ENCODE data around the gene ARHGEF3. TPM values are rescaled to one million over a fixed set of nuclear protein-coding genes. Genes with fewer than 3 reads are reported as not detected.

Gene ARHGEF3
- total RNA-seq, 1 experiment from 2014 or later: 4.4 TPM

DNA sequence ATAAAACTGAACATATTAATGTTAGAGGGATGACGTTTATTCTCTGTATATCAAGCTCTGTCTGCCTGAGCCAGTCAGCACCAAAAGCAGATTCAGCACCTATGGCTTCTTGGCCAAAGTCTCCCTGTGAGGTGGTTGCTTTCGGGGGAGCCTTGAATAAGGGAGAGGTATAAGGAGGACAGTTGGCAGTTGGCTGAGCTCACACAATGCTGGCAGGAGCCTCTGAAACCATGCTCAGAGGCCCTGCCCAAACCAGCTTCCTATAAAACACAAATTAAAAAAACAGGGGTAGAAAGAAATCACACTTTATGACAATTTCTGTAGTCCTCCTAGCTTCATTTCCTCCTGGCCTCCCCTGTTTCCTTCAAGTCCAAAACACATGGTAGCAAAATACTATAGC lies 18.8 kb downstream of the ARHGEF3 start:
- H3K4me2 ChIP-seq (ENCODE audit: insufficient read depth, insufficient read length, low read length): no peak overlapping the region
- peak overlapping the region in 1 of 3 experiments; percentile 32; a peak in 1 of 7 replicates for H3K27ac Mint-ChIP-seq
- no peaks in the 10 kb centered on the region for H3K4me1 ChIP-seq (ENCODE audit: insufficient read depth, low read length)
- no peak overlapping the region for H2BK12ac ChIP-seq (ENCODE audit: insufficient read length, low read depth, low read length)
- H3K27me3 Mint-ChIP-seq (ENCODE audit: low read depth): no peaks in the 10 kb centered on the region
- H2BK5ac ChIP-seq (ENCODE audit: insufficient read length, low read length): no peak overlapping the region
- no peak overlapping the region for H3T11ph ChIP-seq (ENCODE audit: low read length)
- peaks cover 11 to 15% of the 10 kb centered on the region in 2 experiments; a peak in 3 of 4 replicates for H3K4me1 Mint-ChIP-seq
- H3K23me2 ChIP-seq (ENCODE audit: insufficient read length, low read depth, low read length, poor library complexity, severe bottlenecking): no peaks in the 10 kb centered on the region
- H3K9me3 Mint-ChIP-seq: no peaks in the 10 kb centered on the region
- H2BK15ac ChIP-seq (ENCODE audit: low read depth, low read length): no peak overlapping the region
- no peak overlapping the region for H3K18ac ChIP-seq (ENCODE audit: insufficient read length, low read depth, low read length)
- H3K23ac ChIP-seq (ENCODE audit: insufficient read length, low read depth, low read length): no peak overlapping the region
- H3K36me3 Mint-ChIP-seq (ENCODE audit: insufficient read depth in 1 of 3, low read depth in 3 of 3): no peaks in the 10 kb centered on the region
- no peak overlapping the region for H4K8ac ChIP-seq (replicated peaks; ENCODE audit: insufficient read length, low read depth, low read length)
- H2BK20ac ChIP-seq (ENCODE audit: low read depth, low read length, poor library complexity, severe bottlenecking): no peak overlapping the region
- no peak overlapping the region for H3K56ac ChIP-seq (ENCODE audit: insufficient read length, low read depth, low read length)
- H3K79me1 ChIP-seq (ENCODE audit: insufficient read depth, low read depth, low read length, poor library complexity, severe bottlenecking): no peaks in the 10 kb centered on the region
- H3K4ac ChIP-seq (ENCODE audit: low read depth, low read length): no peak overlapping the region
- no peaks in the 10 kb centered on the region for H3K9me3 ChIP-seq (ENCODE audit: control insufficient read depth, low read depth, low read length)
- H2AFZ ChIP-seq (ENCODE audit: low read length): no peak overlapping the region
- no peak overlapping the region for H2BK120ac ChIP-seq (ENCODE audit: low read depth, low read length, poor library complexity, severe bottlenecking)
- no peaks in the 10 kb centered on the region for H3K79me2 ChIP-seq (ENCODE audit: insufficient read depth, low read length)
- H3K27ac ChIP-seq (ENCODE audit: insufficient read length, low read depth, low read length): no peak overlapping the region
- H3K9ac ChIP-seq (ENCODE audit: extremely low read depth, insufficient read length, low read length): no peak overlapping the region
- H3K4me3 Mint-ChIP-seq: no peak overlapping the region
- no peak overlapping the region for H2AK5ac ChIP-seq (ENCODE audit: insufficient read length, low read length)
- WGBS (ENCODE audit: extremely low coverage, insufficient read length, low lambda C conversion rate): no CpG with 5 or more reads among the region's 2 CpGs
- no peak overlapping the region for H3K14ac ChIP-seq (ENCODE audit: insufficient read depth, low read length)
- DNase-seq: no peak
- H4K5ac ChIP-seq (ENCODE audit: insufficient read length, low read depth, low read length): no peak overlapping the region
- no peak overlapping the region for H4K91ac ChIP-seq (ENCODE audit: insufficient read length, low read depth, low read length)
- TF ChIP-seq, protein P1, sequence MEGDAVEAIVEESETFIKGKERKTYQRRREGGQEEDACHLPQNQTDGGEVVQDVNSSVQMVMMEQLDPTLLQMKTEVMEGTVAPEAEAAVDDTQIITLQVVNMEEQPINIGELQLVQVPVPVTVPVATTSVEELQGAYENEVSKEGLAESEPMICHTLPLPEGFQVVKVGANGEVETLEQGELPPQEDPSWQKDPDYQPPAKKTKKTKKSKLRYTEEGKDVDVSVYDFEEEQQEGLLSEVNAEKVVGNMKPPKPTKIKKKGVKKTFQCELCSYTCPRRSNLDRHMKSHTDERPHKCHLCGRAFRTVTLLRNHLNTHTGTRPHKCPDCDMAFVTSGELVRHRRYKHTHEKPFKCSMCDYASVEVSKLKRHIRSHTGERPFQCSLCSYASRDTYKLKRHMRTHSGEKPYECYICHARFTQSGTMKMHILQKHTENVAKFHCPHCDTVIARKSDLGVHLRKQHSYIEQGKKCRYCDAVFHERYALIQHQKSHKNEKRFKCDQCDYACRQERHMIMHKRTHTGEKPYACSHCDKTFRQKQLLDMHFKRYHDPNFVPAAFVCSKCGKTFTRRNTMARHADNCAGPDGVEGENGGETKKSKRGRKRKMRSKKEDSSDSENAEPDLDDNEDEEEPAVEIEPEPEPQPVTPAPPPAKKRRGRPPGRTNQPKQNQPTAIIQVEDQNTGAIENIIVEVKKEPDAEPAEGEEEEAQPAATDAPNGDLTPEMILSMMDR (conservative IDR thresholded peaks at IDR 0.05): no peak
- H3K27me3 ChIP-seq (ENCODE audit: insufficient read depth, low read length): no peaks in the 10 kb centered on the region; the same call in 1 of the 2 replicates
- H4K20me1 ChIP-seq (ENCODE audit: control insufficient read depth, insufficient read depth, insufficient read length): no peaks in the 10 kb centered on the region
